Pancreas (tissue), 10 donors: ENCODE data around the gene IRF2. TPM values are rescaled to one million over a fixed set of nuclear protein-coding genes. Genes with fewer than 3 reads are reported as not detected.

ENCODE experiments used
- ATAC-seq, 4 donors: fragments of 200-7000 bp; cut with Tn5 transposase; one replicate each; pipeline versions ENCODE4 v1.8.0 to v1.9.1; 2020; ENCODE audit warnings: mild to moderate bottlenecking in 4 of 4, moderate library complexity in 4 of 4
- DNase-seq, 6 donors: peaks; one replicate each; pipeline ENCODE4 v3.0.0-alpha.2; 2020
- FAIRE-seq: peaks from 2 replicates; lab custom pipeline; 2012; peaks lifted over from hg19 to GRCh38; lab: Jason Lieb, UNC
- H3K27ac ChIP-seq, 4 donors: fragments of 200-600 bp; sonication (generic); 1 replicate in 3 of 4; 2 replicates in 1 of 4; pipeline versions ENCODE4 v1.5.0 to v1.8.0; 2020
- H3K27me3 ChIP-seq, 4 donors: fragments of 200-600 bp; one replicate each; pipeline ENCODE4 v1.8.0; 2021
- H3K36me3 ChIP-seq, 3 donors: fragments of 200-600 bp; sonication (generic) in 1 of 3; one replicate each; pipeline versions ENCODE4 v1.5.0 to v1.8.0; 2020 to 2021
- H3K4me1 ChIP-seq, 3 donors: fragments of 200-600 bp; one replicate each; pipeline ENCODE4 v1.8.0; 2021
- H3K4me3 ChIP-seq, 4 donors: fragments of 200-600 bp; sonication (generic) in 2 of 4; one replicate each; pipeline versions ENCODE4 v1.5.0 to v1.8.0; 2020 to 2021
- H3K9me3 ChIP-seq, 4 donors: fragments of 200-600 bp; one replicate each; pipeline ENCODE4 v1.8.0; 2021
- WGBS, 2 donors: extraction: QIAGEN DNeasy Blood & Tissue Kit; methylation state at CpG; one replicate each; pipeline ENCODE4 v1.1.7; 2013; 5-methylcytosine and 5-hydroxymethylcytosine counted together
- intact Hi-C, 3 donors: fragments of 100-400 bp; cut with DNase I; formaldehyde crosslinking; loops; one replicate each; pipeline versions ENCODE4 v1.11.1 to v1.14.2; 2022
- polyA plus RNA-seq, 2 donors: library from polyadenylated mRNA; stranded (reverse); fragments of 200-250 nt; gene quantifications; one replicate each; pipeline ENCODE4 v1.2.3, GENCODE V29; 2013
- total RNA-seq, 6 donors: library from RNA; stranded (reverse); fragmentation: NEBNext Ultra II Directional in 4 of 6; extraction: Animal tissue kit (Norgen Biotek cat#: 25700) in 4 of 6; gene quantifications; one replicate each; pipeline versions ENCODE4 v1.2.1 to v1.2.4, GENCODE V29; 2021 to 2023
- TF ChIP-seq, protein P1 (sequence below), 4 donors: fragments of 200-600 bp; sonication (generic) in 3 of 4; IDR thresholded peaks; one replicate each; pipeline versions ENCODE4 v1.5.0 to v1.8.0; 2021; ENCODE audit warnings: antibody characterized with exemption in 4 of 4
- donor health status: healthy with polysubstance abuse.
- donor health status: DM: no; HTN: no; CAD: no; lungs with moderate emphysema.
- donor health status: DM: no; HTN: no; CAD: no.
- donor health status: control.
- donor health status: control.
- donor health status: Bipolar disorder and iron deficiency.
- donor health status: DM: yes; HTN: yes; CAD: no.
- donor health status: DM: no; HTN: no; CAD: no.
- donor health status: DM: no; HTN: no; CAD: no.
- donor health status: DM: yes; HTN: yes; CAD: no.

Gene IRF2
- total and polyA plus RNA-seq, 8 donors = 6.8 to 32.3 (median 12.3) TPM

GRCh38 chr4:184387351-184387750, 87.0 kb downstream of the IRF2 start:
- Histone ChIP-seq H3K4me3 (no peak overlapping the region), H3K36me3 (peaks cover 0 to 34% (median 0%) of the 10 kb centered on the region in 3 donors), H3K4me1 (peaks cover 21 to 45% (median 36%) of the 10 kb centered on the region in 3 donors), H3K27ac (peak overlapping the region in 1 of 4 donors; percentile 84), H3K9me3 (no peaks in the 10 kb centered on the region), H3K27me3 (no peaks in the 10 kb centered on the region)
- intact Hi-C loops = no loop called here
- FAIRE-seq (no peak), DNase-seq (no peak), ATAC-seq (no peak)
- TF ChIP-seq, protein P1, sequence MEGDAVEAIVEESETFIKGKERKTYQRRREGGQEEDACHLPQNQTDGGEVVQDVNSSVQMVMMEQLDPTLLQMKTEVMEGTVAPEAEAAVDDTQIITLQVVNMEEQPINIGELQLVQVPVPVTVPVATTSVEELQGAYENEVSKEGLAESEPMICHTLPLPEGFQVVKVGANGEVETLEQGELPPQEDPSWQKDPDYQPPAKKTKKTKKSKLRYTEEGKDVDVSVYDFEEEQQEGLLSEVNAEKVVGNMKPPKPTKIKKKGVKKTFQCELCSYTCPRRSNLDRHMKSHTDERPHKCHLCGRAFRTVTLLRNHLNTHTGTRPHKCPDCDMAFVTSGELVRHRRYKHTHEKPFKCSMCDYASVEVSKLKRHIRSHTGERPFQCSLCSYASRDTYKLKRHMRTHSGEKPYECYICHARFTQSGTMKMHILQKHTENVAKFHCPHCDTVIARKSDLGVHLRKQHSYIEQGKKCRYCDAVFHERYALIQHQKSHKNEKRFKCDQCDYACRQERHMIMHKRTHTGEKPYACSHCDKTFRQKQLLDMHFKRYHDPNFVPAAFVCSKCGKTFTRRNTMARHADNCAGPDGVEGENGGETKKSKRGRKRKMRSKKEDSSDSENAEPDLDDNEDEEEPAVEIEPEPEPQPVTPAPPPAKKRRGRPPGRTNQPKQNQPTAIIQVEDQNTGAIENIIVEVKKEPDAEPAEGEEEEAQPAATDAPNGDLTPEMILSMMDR (IDR thresholded peaks at IDR 0.05) = no peak
- WGBS, 2 donors = 94 to 97% methylated on average over 6 of the region's 6 CpGs

GRCh38 chr4:184386271-184386781, 88.0 kb downstream of the IRF2 start:
- H3K27ac ChIP-seq = peak overlapping the region in 2 of 4 donors; percentile 80 to 84
- no peaks in the 10 kb centered on the region for H3K27me3 ChIP-seq
- 58% methylated on average over 10 of the region's 10 CpGs for WGBS, 2 donors
- H3K9me3 ChIP-seq = no peaks in the 10 kb centered on the region
- DNase-seq (no peak), ATAC-seq (peak in 1 of 4 donors; percentile 13), FAIRE-seq (no peak)
- intact Hi-C loops = no loop called here
- no peak overlapping the region for H3K4me3 ChIP-seq
- H3K4me1 ChIP-seq = peaks cover 21 to 52% (median 36%) of the 10 kb centered on the region in 3 donors
- peaks cover 0 to 28% (median 0%) of the 10 kb centered on the region in 3 donors for H3K36me3 ChIP-seq
- TF ChIP-seq, protein P1 (IDR thresholded peaks at IDR 0.05) = no peak

GRCh38 chr4:184385705-184386141, 88.6 kb downstream of the IRF2 start:
- H3K4me3 ChIP-seq = no peak overlapping the region
- H3K27me3 ChIP-seq = no peaks in the 10 kb centered on the region
- peak in 3 of 4 donors; percentile 31 to 54 (median 47) for ATAC-seq
- intact Hi-C loops = no loop called here
- TF ChIP-seq, protein P1 (IDR thresholded peaks at IDR 0.05) = no peak
- FAIRE-seq = no peak
- H3K27ac ChIP-seq = peak overlapping the region in 2 of 4 donors; percentile 80 to 84
- peaks cover 0 to 22% (median 0%) of the 10 kb centered on the region in 3 donors for H3K36me3 ChIP-seq
- no peaks in the 10 kb centered on the region for H3K9me3 ChIP-seq
- H3K4me1 ChIP-seq = peaks cover 21 to 52% (median 36%) of the 10 kb centered on the region in 3 donors
- 58% methylated on average over 6 of the region's 6 CpGs for WGBS, 2 donors
- peak in 1 of 6 donors; percentile 20 for DNase-seq

GRCh38 chr4:184384810-184385557, 89.4 kb downstream of the IRF2 start:
- peaks cover 21 to 52% (median 36%) of the 10 kb centered on the region in 3 donors for H3K4me1 ChIP-seq
- no peak for ATAC-seq
- intact Hi-C loops = no loop called here
- no peaks in the 10 kb centered on the region for H3K27me3 ChIP-seq
- no peak overlapping the region for H3K4me3 ChIP-seq
- WGBS, 2 donors = 70 to 76% methylated on average over 7 of the region's 7 CpGs
- H3K27ac ChIP-seq = peak overlapping the region; percentile 1 to 84 (median 56)
- TF ChIP-seq, protein P1 (IDR thresholded peaks at IDR 0.05) = no peak
- FAIRE-seq = no peak
- no peak for DNase-seq
- H3K9me3 ChIP-seq = no peaks in the 10 kb centered on the region
- peaks cover 0 to 17% (median 0%) of the 10 kb centered on the region in 3 donors for H3K36me3 ChIP-seq
